NOMO-1 (cell line): ENCODE results near the gene POU3F1.

Experiments
- DNase-seq, 2 experiments: peaks; one replicate each; lab custom pipeline; 2025; ENCODE audit not compliant: unreplicated experiment in 2 of 2; lab: John Stamatoyannopoulos, UW

POU3F1 gene

GRCh38 chr1:38046333-38046883 is at the start of gene POU3F1:
Gene POU3F1, minus strand, starts transcription at chr1:38046793. Its CDS starts 50 bp downstream, at chr1:38046743.
- no peak for DNase-seq

- no peak for DNase-seq
Observed at GRCh38 chr1:38095454-38095931, 48.9 kb upstream of the POU3F1 start.

- DNase-seq, result no peak
Observed at GRCh38 chr1:38094711-38095290, 48.2 kb upstream of the POU3F1 start.

GRCh38 chr1:38093569-38094520 is 47.3 kb upstream of the POU3F1 start:
- no peak for DNase-seq

- DNase-seq, result no peak
Observed at GRCh38 chr1:38092256-38092655, 45.7 kb upstream of the POU3F1 start.

GRCh38 chr1:38090796-38091195 is 44.2 kb upstream of the POU3F1 start:
- no peak for DNase-seq

- DNase-seq, result no peak
Observed at GRCh38 chr1:38089712-38090360, 43.2 kb upstream of the POU3F1 start.

GRCh38 chr1:38088791-38089190 is 42.2 kb upstream of the POU3F1 start:
- DNase-seq, result no peak

- DNase-seq, result no peak
Observed at GRCh38 chr1:38088366-38088765, 41.8 kb upstream of the POU3F1 start.

- DNase-seq, result no peak
Observed at GRCh38 chr1:38087676-38088075, 41.1 kb upstream of the POU3F1 start.

GRCh38 chr1:38085666-38086330 is 39.2 kb upstream of the POU3F1 start:
- no peak for DNase-seq

- DNase-seq, result no peak
Observed at GRCh38 chr1:38084700-38085099, 38.1 kb upstream of the POU3F1 start.

GRCh38 chr1:38084113-38084512 is 37.5 kb upstream of the POU3F1 start:
- no peak for DNase-seq

GRCh38 chr1:38083541-38083940 is 36.9 kb upstream of the POU3F1 start:
- DNase-seq, result no peak

GRCh38 chr1:38082769-38083263 is 36.2 kb upstream of the POU3F1 start:
- no peak for DNase-seq

- DNase-seq, result no peak
Observed at GRCh38 chr1:38079019-38079418, 32.4 kb upstream of the POU3F1 start.

- no peak for DNase-seq
Observed at GRCh38 chr1:38077523-38078147, 31.0 kb upstream of the POU3F1 start.

GRCh38 chr1:38076455-38076854 is 29.9 kb upstream of the POU3F1 start:
- no peak for DNase-seq

GRCh38 chr1:38076038-38076437 is 29.4 kb upstream of the POU3F1 start:
- DNase-seq, result peak in 1 of 2 experiments; percentile 8

- no peak for DNase-seq
Observed at GRCh38 chr1:38075191-38075590, 28.6 kb upstream of the POU3F1 start.
